ENCODE results near the gene SPP2.

GRCh38 chr2:234078129-234078528 lies 27.6 kb downstream of the SPP2 start:
- TF ChIP-seq POLR2AphosphoS5 (IDR thresholded peaks at IDR 0.05; ENCODE audit: low read depth) (no peak), GABPA (IDR thresholded peaks at IDR 0.05; ENCODE audit: low read depth) (no peak), SPI1 (IDR thresholded peaks at IDR 0.05; ENCODE audit: borderline replicate concordance, low read depth) (no peak)
- TF ChIP-seq, protein P1, sequence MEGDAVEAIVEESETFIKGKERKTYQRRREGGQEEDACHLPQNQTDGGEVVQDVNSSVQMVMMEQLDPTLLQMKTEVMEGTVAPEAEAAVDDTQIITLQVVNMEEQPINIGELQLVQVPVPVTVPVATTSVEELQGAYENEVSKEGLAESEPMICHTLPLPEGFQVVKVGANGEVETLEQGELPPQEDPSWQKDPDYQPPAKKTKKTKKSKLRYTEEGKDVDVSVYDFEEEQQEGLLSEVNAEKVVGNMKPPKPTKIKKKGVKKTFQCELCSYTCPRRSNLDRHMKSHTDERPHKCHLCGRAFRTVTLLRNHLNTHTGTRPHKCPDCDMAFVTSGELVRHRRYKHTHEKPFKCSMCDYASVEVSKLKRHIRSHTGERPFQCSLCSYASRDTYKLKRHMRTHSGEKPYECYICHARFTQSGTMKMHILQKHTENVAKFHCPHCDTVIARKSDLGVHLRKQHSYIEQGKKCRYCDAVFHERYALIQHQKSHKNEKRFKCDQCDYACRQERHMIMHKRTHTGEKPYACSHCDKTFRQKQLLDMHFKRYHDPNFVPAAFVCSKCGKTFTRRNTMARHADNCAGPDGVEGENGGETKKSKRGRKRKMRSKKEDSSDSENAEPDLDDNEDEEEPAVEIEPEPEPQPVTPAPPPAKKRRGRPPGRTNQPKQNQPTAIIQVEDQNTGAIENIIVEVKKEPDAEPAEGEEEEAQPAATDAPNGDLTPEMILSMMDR (IDR thresholded peaks at IDR 0.05; ENCODE audit: insufficient read depth, low read length) = no peak
- TF ChIP-seq, protein P2, sequence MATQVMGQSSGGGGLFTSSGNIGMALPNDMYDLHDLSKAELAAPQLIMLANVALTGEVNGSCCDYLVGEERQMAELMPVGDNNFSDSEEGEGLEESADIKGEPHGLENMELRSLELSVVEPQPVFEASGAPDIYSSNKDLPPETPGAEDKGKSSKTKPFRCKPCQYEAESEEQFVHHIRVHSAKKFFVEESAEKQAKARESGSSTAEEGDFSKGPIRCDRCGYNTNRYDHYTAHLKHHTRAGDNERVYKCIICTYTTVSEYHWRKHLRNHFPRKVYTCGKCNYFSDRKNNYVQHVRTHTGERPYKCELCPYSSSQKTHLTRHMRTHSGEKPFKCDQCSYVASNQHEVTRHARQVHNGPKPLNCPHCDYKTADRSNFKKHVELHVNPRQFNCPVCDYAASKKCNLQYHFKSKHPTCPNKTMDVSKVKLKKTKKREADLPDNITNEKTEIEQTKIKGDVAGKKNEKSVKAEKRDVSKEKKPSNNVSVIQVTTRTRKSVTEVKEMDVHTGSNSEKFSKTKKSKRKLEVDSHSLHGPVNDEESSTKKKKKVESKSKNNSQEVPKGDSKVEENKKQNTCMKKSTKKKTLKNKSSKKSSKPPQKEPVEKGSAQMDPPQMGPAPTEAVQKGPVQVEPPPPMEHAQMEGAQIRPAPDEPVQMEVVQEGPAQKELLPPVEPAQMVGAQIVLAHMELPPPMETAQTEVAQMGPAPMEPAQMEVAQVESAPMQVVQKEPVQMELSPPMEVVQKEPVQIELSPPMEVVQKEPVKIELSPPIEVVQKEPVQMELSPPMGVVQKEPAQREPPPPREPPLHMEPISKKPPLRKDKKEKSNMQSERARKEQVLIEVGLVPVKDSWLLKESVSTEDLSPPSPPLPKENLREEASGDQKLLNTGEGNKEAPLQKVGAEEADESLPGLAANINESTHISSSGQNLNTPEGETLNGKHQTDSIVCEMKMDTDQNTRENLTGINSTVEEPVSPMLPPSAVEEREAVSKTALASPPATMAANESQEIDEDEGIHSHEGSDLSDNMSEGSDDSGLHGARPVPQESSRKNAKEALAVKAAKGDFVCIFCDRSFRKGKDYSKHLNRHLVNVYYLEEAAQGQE (IDR thresholded peaks at IDR 0.05; ENCODE audit: insufficient replicate concordance, low read depth) = no peak
